DOHH2 (cell line): ENCODE data around the gene CRNKL1.

Source experiments
- CTCF ChIP-seq: fragments of 200-600 bp; sonication (generic); IDR thresholded peaks from one replicate; pipeline ENCODE4 v1.5.1; 2014; ENCODE audit warnings: antibody characterized with exemption, mild to moderate bottlenecking, low read depth, low read length; ENCODE audit not compliant: poor library complexity, severe bottlenecking
- EZH2phosphoT487 ChIP-seq: fragments of 200-600 bp; sonication (generic); IDR thresholded peaks from 2 replicates; pipeline ENCODE4 v1.6.1; 2017; ENCODE audit warnings: borderline replicate concordance, mild to moderate bottlenecking, antibody characterized with exemption, low read length, moderate library complexity, mixed read lengths

- no peak for TF ChIP-seq CTCF
- TF ChIP-seq EZH2phosphoT487: no peak
Observed at GRCh38 chr20:20100881-20101280, 48.6 kb upstream of the CRNKL1 start.
